ENCODE results near the gene ABHD5.

DNA sequence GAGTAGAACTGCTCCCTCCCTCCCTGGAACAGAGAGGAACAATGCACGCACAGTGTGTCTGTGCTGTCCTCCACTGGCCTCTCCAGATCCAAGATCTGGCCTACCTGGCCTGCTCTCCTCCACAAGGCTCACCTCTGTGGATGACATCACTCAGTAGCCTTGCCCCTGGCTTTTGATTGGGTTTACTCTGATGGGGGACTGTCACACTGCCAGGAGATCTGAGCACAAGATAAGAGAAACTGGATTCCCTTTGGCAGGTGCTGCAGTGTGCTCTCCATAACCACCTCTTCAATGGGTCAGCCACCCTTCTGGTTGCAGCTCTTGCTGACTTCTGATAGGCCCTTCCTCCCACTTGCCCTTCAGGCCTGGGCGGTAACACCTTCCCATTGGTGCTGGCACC is 46.3 kb upstream of the ABHD5 start:
- TF ChIP-seq EZH2 (IDR thresholded peaks at IDR 0.05; ENCODE audit: insufficient read depth, poor library complexity, severe bottlenecking) = no peak
- TF ChIP-seq EZH2phosphoT487 (IDR thresholded peaks at IDR 0.05; ENCODE audit: insufficient read depth, low read depth) = no peak

Measured in GM23248 (cell line).